HG02870 (cell line): ENCODE data around the gene C5AR1.
"Not testable (repeated sequence)": the region's sequence is repeated elsewhere in the genome, so short reads cannot be mapped to it uniquely, and the experiment has no call there.

ENCODE experiments used
- ATAC-seq: cut with Tn5 transposase; IDR thresholded peaks from one replicate; pipeline ENCODE4 v1.9.1; 2021; ENCODE audit warnings: mild to moderate bottlenecking, moderate library complexity; ENCODE audit not compliant: unreplicated experiment

The C5AR1 gene

DNA sequence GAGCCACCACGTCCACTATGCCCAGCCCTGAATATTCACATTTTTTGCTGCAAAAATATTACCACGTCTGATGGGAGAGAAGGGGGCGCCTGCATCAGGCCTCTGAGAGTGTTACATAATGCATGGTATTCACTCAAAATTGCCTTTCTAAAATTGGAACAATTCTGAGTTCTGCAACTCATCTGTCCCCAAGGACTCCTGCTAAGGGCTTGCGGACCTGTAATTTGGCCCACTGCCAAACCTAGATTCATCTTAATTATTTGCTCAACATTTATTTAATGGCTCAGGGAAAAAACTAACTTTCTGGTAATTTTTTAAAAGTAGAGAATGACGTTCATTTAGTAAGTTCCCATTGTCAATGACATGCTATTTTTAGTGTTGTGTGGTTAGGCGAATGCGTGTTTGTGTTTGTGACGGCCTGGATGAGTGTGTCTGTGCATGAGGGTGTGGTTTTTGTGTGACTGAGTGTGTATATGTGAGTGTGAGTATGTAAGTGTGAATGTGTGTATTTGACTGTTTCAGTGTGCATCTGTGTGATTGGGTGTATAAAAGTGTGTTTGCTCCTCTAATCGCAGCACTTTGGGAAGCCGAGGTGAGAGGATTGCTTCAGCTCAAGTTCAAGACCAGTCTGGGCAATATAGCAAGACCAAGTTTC lies 26.1 kb upstream of the C5AR1 start:
- ATAC-seq, result no peak

DNA sequence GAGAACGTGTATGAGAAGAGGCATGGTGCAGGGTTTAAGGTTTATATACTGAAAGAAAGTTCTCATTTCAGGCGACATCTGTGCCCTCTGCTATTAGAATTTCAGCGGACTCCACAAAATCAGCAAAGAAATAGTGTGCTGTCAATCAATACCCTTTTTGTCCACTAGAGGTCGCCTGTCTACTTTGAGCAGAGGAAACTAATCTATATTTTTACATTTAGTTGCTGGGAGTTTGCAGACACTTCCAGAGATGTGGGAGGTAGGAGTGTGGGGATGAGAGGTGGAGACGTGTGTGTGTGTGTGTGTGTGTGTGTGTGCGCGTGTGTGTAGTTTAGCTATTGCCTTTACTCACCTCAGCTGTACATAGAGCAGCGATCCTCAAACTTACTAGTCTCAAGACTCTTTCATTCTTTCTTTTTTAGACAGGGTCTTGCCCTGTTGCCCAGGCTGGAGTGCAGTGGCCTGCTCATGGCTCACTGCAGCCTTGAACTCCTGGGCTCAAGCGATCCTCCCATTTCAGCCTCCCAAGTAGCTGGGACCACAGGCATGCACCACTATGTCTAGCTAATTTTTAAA lies 25.2 kb upstream of the C5AR1 start:
- ATAC-seq, result no peak

DNA sequence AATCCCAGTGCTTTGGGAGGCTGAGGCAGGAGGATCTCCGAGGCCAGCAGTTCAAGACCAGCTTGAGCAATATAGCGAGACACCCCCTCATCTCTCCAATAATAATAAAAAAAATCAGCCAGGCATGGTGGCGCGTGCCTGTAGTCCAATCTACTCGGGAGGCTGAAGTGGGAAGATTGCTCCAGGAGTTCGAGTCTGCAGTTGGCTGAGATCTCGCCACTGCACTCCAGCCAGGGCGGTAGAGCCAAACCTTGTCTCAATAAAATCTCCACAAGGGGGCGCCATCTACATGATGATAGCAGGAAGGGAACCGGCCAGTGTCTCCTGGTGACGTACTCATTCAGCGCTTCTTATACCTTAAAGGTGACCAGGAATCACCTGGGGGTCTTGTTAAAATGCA lies 13.6 kb upstream of the C5AR1 start:
- ATAC-seq, result no peak

DNA sequence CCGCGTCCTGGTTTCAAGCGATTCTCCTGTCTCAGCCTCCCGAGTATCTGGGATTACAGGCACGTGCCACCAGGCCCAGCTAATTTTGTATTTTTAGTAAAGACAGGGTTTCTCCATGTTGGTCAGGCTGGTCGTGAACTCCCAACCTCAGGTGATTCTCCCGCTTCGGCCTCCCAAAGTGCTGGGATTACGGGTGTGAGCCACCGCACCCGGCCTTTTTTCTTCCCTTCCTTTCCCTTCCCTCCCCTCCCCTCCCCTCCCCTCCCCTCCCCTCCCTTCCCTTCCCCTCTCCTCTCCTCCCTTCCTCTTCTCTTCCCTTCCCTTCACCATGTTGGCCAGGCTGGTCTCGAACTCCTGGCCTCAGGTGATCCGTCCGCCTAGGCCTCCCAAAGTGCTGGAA lies 8.8 kb upstream of the C5AR1 start:
- not testable (repeated sequence) for ATAC-seq

DNA sequence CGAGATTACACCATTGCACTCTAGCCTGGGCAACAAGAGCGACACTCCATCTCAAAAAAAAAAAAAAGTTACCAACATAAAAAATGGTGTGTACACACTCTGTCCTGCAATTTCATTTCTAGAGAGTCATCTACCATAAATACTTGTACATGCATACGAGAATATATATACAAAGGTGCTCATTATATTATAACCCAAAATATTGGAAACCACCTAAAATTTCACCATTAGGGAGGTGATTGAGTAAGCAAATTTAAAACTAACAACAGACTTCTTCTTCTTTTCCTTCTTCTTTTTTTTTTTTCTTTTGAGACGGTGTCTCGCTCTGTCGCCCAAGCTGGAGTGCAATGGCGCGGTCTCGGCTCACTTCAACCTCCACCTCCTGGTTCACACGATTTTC lies 7.4 kb upstream of the C5AR1 start:
- no peak for ATAC-seq

DNA sequence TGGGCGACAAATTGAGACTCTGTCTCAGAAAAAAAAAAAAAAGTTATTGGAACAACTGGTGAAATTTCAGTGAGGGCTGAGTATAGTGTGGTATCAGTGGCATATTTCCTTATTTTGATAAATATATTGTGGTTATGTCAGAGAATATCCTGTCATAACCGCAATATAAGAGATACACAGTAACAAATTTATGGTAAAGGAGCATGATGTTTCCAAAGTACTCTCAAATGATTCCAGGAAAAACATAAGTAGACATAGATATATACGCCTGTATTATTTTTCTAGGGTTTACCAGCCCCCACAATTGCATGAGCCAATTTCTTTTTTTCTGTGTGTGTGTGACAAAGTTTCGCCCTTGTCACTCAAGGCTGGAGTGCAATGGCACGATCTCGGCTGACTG lies 5.7 kb upstream of the C5AR1 start:
- no peak for ATAC-seq

DNA sequence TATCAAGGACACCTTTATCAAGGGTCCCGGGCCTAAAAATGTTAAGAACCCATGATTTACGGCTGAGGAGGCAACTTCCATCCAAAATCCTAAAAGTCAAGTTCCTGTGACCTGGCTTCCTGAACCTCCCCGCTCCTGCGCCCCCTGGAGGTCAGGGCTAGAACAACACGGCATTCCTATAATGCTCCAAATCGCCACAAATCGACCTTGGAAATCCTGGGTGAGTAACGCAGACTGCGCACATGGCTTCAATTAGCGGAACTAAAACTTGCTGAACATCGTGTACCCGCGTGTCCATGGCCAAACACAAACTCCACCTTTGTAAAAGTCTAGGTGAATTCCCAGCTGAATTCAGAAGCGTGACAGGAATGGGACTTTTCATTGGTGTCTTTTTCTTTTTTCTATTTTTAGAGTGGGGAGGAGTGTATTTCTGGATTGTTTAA lies 4.3 kb upstream of the C5AR1 start:
- no peak for ATAC-seq

DNA sequence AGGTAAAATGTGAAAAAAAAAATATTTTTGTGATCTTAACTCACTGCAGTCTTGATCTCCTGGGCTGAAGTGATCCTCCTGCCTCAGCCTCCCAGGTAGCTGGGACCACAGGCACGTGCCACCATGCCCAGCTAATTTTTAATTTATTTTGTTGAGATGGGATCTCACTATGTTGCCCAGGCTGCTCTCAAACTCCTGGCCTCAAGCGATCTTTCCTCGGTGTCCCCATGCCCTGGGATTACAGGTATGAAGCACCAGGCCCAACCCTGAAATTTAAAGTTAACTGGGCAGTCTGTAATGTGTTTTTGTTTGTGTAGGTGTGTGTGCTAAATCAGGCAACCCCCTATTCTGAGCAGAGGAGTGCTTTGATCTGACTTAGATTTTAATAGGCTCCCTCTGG lies 3.4 kb upstream of the C5AR1 start:
- ATAC-seq, result no peak

DNA sequence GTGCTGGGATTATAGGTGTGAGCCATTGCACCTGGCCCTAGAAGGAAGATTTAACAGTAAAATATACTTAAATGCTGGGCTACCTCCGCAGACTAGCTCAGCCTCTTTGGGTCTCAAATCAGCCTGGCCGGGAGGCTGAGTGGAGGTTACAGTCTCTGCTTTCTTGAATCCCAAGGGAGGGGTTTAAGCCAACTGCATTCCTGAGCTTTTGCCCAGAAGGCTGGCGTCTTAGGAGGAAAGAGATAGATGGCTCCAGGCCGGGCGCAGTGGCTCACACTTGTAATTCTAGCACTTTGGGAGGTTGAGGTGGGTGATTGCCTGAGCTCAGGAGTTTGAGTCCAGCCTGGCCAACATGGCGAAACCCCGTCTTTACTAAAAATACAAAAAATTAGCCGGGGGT lies 623 bp upstream of the C5AR1 start:
- ATAC-seq, result no peak

DNA sequence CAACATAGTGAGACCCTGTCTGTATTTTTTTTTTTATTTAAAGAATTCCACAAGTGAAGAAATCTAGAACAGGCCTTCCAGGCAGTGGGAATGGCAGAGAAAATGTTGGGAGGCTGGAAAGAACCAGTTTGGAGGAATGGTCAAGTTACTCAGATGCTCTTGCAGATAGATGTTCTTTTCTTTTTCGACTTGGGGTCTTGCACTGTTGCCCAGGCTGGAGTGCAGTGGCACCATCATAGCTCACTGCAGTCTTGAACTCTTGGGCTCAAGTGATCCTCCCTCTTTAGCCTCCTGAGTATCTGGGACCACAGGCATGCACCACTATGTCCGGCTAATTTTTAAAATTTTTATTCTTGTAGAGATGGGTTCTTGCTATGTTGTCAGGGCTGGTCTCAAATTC lies 662 bp downstream of the C5AR1 start:
- ATAC-seq, result no peak

DNA sequence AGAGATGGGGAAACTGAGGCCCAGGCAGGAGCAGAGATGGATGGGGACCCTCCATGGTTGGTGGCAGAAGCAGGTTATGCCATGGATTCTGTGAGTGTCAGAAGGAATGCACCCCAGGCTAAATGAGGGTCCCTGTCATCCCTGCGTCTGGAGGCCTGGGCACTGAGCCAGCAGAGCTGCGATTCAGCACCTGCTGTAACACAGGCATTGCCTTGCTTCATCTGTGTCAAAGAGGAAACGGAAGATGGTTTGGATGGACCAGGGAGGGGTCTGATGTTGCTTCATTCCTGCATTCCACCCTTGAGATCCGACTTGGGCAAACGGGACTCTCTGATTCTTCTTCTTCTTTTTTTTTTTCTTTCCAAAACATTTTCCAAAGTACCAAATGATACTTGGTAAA lies 1.2 kb downstream of the C5AR1 start:
- no peak for ATAC-seq

DNA sequence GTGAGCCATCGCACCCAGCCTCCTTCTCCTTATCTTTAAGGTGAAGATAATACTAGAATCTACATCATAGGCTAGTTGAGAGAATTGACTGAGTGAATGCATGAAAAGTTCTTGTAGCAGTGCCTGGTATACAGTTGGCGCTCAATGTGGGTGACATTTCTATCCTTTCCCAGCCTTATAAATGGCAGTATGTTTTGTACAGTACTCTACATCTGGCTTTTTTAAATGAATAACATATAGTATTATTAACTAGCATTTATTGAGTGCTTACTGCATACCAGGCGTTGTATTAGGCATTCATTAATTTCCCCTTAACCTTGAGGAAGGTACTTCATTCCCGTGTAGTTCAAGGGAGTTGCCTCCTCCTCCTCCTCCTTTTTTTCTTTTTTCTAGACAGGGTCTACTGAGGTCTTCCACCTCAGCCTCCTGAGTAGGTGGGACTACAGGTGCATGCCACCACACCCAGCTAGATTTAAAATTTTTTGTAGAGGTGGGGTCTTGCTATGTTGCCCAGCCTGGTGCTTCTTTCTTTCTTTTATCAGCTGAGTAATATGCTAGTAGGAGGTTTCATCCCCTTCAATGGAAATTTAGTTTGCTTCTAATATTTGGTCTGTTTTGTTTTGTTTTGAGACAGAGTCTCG lies 2.8 kb downstream of the C5AR1 start:
- no peak for ATAC-seq

DNA sequence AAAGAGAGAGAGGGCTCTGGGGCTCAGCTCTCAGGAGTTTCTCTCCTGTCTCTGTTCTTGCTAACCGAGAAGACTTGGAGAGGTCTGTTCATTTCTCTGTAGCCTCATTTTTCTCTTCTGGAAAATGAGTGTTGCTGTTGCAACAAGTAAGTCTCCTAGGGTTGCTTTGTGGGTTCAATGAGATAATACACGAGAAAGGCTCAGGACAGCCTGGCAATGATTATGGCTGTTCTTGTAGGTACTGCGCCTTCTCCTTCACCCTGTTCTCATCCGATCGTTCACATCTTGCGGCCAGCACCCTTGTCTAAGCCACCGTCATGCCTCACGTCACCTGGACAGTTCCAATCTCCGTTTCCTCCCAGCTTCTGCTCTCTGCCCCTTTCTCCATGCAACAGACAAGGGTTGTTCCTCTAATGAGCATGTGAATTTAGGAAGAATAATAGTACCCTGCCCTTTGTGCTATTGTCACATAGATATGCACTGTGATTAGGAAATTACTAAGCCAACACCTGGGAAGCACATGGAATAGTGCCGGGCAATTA lies 4.2 kb downstream of the C5AR1 start:
- ATAC-seq, result no peak

DNA sequence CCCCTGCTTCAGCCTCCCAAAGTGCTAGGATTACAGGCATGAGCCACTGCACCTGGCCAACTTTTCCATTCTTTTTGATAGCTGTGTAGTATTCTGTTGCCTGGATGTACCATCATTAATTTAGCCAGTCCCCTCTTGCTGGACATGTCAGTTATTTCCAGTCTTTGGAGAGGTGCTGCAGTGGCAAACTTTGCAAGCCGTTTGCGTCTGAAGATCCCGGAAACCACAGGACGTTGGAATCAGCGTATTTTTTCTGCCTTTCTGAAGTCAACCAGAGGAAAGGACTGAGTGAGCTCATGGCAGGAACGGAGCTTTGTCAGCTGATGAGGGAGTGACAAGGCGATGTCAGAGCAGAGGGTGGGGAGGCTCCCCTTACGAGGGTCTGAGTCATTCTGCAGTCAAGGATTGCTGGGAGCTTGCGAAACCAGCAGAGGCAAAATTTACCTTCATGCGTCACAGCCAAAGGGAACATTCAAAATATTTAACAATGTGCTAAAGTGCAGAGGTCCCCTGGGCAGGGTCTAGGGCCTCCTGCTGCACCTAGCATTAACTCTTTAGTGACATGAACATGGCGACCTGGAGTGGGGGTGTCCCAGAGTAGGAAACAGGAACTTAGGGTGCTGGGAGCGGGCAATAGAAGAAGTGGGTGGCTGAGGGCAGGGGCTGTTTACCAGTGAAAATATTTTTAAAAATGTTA lies 5.6 kb downstream of the C5AR1 start:
- no peak for ATAC-seq

DNA sequence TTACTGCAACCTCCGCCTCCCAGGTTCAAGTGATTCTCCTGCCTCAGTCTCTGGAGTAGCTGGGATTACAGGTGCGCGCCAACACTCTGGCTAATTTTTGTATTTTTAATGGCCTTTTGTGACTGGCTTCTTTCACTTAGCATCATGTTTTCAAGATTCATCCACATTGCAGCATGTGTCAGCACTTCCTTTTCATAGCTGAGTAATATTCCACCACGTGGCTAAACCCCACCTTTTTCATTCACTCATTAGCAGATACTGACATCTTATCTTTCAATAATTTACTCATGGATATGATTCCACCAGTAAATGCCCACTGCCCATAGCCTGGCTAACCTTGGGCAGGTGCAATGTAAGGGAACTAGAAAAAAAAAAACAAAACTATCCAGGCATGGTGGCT lies 6.9 kb downstream of the C5AR1 start:
- ATAC-seq, result no peak

DNA sequence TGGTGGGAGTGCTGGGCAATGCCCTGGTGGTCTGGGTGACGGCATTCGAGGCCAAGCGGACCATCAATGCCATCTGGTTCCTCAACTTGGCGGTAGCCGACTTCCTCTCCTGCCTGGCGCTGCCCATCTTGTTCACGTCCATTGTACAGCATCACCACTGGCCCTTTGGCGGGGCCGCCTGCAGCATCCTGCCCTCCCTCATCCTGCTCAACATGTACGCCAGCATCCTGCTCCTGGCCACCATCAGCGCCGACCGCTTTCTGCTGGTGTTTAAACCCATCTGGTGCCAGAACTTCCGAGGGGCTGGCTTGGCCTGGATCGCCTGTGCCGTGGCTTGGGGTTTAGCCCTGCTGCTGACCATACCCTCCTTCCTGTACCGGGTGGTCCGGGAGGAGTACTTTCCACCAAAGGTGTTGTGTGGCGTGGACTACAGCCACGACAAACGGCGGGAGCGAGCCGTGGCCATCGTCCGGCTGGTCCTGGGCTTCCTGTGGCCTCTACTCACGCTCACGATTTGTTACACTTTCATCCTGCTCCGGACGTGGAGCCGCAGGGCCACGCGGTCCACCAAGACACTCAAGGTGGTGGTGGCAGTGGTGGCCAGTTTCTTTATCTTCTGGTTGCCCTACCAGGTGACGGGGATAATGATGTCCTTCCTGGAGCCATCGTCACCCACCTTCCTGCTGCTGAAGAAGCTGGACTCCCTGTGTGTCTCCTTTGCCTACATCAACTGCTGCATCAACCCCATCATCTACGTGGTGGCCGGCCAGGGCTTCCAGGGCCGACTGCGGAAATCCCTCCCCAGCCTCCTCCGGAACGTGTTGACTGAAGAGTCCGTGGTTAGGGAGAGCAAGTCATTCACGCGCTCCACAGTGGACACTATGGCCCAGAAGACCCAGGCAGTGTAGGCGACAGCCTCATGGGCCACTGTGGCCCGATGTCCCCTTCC lies 10.5 kb downstream of the C5AR1 start:
- ATAC-seq, result no peak

DNA sequence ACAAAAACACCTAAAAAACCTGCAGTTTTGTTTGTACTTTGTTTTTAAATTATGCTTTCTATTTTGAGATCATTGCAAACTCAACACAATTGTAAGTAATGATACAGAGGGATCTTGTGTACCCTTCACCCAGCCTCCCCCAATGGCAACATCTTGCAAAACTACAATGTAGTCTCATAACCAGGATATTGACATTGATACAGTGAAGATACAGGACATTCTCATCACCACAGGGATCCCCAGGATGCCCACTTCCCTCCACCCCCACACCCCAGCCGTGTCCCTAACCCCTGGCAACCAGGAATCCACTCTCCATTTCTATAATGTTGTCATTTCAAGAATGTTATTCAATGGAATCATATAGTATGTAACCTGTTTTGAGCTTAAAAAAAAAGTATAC lies 12.0 kb downstream of the C5AR1 start:
- ATAC-seq, result no peak

DNA sequence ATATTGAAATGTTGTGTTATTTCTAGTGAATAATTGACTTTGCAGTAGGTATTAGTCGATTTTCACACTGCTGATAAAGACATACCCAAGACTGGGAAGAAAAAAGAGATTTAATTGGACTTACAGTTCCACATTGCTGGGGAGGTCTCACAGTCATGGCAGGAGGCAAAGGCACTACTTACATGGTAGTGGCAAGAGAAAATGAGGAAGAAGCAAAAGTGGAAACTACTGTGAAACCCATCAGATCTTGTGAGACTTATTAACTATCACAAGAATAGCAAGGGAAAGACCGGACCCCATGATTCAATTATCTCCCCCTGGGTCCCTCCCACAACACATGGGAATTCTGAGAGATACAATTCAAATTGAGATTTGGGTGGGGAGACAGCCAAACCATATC lies 12.4 kb downstream of the C5AR1 start:
- ATAC-seq, result no peak

DNA sequence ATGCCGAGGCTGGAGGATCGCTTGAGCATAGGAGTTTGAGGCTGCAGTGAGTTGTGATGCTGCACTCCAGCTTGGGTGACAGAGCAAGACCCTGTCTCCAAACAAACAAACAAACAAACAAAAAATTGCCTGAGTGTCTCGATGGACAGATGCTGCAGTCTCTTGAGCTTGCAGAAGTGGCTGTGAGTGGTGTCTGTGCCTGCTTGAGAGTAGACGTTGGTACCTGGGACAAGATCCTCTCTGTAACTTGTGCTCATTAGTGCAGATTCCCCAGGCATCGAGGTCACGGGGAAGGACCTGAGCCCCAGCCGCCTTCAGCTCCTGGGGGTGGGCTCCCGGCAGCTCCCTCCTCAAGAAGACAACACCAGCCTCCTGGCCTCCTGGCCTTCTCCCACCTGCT lies 13.7 kb downstream of the C5AR1 start:
- ATAC-seq, result no peak

DNA sequence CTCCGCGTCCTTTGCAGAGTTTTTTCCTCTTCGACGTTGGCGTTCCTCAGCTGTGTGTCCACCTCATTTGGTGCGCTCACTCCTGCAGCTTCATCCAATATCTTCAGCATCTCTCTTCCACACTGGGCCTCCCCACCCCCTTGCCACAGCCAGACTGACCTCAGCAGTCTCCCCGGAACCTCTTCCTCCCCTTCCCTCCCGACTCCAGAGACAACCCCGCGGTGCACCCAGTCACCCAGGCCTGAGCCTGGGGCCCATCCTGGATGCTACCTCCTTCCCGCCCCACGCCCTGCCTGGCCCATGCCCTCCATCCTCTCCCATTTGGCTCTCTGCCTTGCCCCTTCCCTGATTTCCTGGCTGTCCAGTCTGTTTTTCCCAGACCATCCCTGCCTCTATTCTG lies 14.2 kb downstream of the C5AR1 start:
- no peak for ATAC-seq

DNA sequence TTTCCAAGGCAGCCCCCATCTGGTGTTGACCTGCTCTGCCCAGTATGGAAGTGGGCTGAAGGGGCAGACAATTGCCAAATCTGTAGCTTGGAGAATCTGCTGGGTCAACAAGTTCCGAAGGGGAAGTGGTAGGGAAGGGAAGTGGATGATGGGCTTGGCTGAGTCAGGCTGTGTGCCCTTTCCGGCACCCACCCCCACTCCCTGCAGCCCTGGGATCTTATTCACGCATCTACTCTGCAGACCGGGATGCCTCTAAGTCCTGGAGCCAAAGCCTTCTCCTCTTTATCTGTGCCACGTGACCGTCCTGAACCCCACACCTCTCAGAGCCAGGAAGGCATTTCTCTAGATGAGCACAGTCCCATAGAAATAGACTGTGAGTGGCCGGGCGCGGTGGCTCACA lies 14.8 kb downstream of the C5AR1 start:
- no peak for ATAC-seq
